Measurements from ENCODE around the gene TENM4.

TENM4 gene

GRCh38 chr11:79074547-79074946 lies 366.3 kb downstream of the TENM4 start:
- Histone ChIP-seq H3K4me1 (ENCODE audit: control insufficient read depth in 5 of 5, insufficient read depth in 5 of 5, low read length in 5 of 5) (no peaks in the 10 kb centered on the region), H3K9me3 (ENCODE audit: control insufficient read depth in 5 of 5, low read length in 5 of 5) (no peaks in the 10 kb centered on the region), H3K27ac (ENCODE audit: low read depth, low read length) (no peak overlapping the region), H3K9ac (ENCODE audit: low read length in 5 of 5) (no peak overlapping the region), H3K4me3 (ENCODE audit: low read depth in 1 of 5, low read length in 5 of 5) (no peak overlapping the region), H3K36me3 (ENCODE audit: control insufficient read depth in 5 of 5, insufficient read depth in 5 of 5, low read length in 5 of 5) (peaks cover 0 to 2% (median 0%) of the 10 kb centered on the region in 5 donors), H3K27me3 (ENCODE audit: control insufficient read depth in 5 of 5, insufficient read depth in 4 of 5, low read length in 5 of 5) (no peaks in the 10 kb centered on the region)

- H3K4me3 ChIP-seq (ENCODE audit: low read depth in 1 of 5, low read length in 5 of 5) = no peak overlapping the region
- H3K27ac ChIP-seq (ENCODE audit: low read depth, low read length) = no peak overlapping the region
- no peaks in the 10 kb centered on the region for H3K9me3 ChIP-seq (ENCODE audit: control insufficient read depth in 5 of 5, low read length in 5 of 5)
- H3K9ac ChIP-seq (ENCODE audit: low read length in 5 of 5) = no peak overlapping the region
- no peaks in the 10 kb centered on the region for H3K4me1 ChIP-seq (ENCODE audit: control insufficient read depth in 5 of 5, insufficient read depth in 5 of 5, low read length in 5 of 5)
- H3K36me3 ChIP-seq (ENCODE audit: control insufficient read depth in 5 of 5, insufficient read depth in 5 of 5, low read length in 5 of 5) = peaks cover 0 to 14% (median 2%) of the 10 kb centered on the region in 5 donors
- no peaks in the 10 kb centered on the region for H3K27me3 ChIP-seq (ENCODE audit: control insufficient read depth in 5 of 5, insufficient read depth in 4 of 5, low read length in 5 of 5)
These were observed 369.6 kb downstream of the TENM4 start for GRCh38 chr11:79071190-79071589.

GRCh38 chr11:79070518-79070917 lies 370.3 kb downstream of the TENM4 start:
- Histone ChIP-seq H3K9me3 (ENCODE audit: control insufficient read depth in 5 of 5, low read length in 5 of 5) (no peaks in the 10 kb centered on the region), H3K4me1 (ENCODE audit: control insufficient read depth in 5 of 5, insufficient read depth in 5 of 5, low read length in 5 of 5) (no peaks in the 10 kb centered on the region), H3K27ac (ENCODE audit: low read depth, low read length) (no peak overlapping the region), H3K9ac (ENCODE audit: low read length in 5 of 5) (no peak overlapping the region), H3K27me3 (ENCODE audit: control insufficient read depth in 5 of 5, insufficient read depth in 4 of 5, low read length in 5 of 5) (no peaks in the 10 kb centered on the region), H3K4me3 (ENCODE audit: low read depth in 1 of 5, low read length in 5 of 5) (no peak overlapping the region), H3K36me3 (ENCODE audit: control insufficient read depth in 5 of 5, insufficient read depth in 5 of 5, low read length in 5 of 5) (peaks cover 0 to 14% (median 2%) of the 10 kb centered on the region in 5 donors)

GRCh38 chr11:79069504-79069903 lies 371.3 kb downstream of the TENM4 start:
- Histone ChIP-seq H3K4me3 (ENCODE audit: low read depth in 1 of 5, low read length in 5 of 5) (no peak overlapping the region), H3K9me3 (ENCODE audit: control insufficient read depth in 5 of 5, low read length in 5 of 5) (no peaks in the 10 kb centered on the region), H3K27ac (ENCODE audit: low read depth, low read length) (no peak overlapping the region), H3K36me3 (ENCODE audit: control insufficient read depth in 5 of 5, insufficient read depth in 5 of 5, low read length in 5 of 5) (peaks cover 0 to 14% (median 2%) of the 10 kb centered on the region in 5 donors), H3K9ac (ENCODE audit: low read length in 5 of 5) (no peak overlapping the region), H3K27me3 (ENCODE audit: control insufficient read depth in 5 of 5, insufficient read depth in 4 of 5, low read length in 5 of 5) (no peaks in the 10 kb centered on the region), H3K4me1 (ENCODE audit: control insufficient read depth in 5 of 5, insufficient read depth in 5 of 5, low read length in 5 of 5) (no peaks in the 10 kb centered on the region)

- no peak overlapping the region for H3K4me3 ChIP-seq (ENCODE audit: low read depth in 1 of 5, low read length in 5 of 5)
- peaks cover 0 to 14% (median 2%) of the 10 kb centered on the region in 5 donors for H3K36me3 ChIP-seq (ENCODE audit: control insufficient read depth in 5 of 5, insufficient read depth in 5 of 5, low read length in 5 of 5)
- no peak overlapping the region for H3K27ac ChIP-seq (ENCODE audit: low read depth, low read length)
- no peaks in the 10 kb centered on the region for H3K27me3 ChIP-seq (ENCODE audit: control insufficient read depth in 5 of 5, insufficient read depth in 4 of 5, low read length in 5 of 5)
- no peaks in the 10 kb centered on the region for H3K4me1 ChIP-seq (ENCODE audit: control insufficient read depth in 5 of 5, insufficient read depth in 5 of 5, low read length in 5 of 5)
- no peaks in the 10 kb centered on the region for H3K9me3 ChIP-seq (ENCODE audit: control insufficient read depth in 5 of 5, low read length in 5 of 5)
- H3K9ac ChIP-seq (ENCODE audit: low read length in 5 of 5) = no peak overlapping the region
These were observed 372.5 kb downstream of the TENM4 start for GRCh38 chr11:79068356-79068755.

GRCh38 chr11:79067352-79067679 lies 373.5 kb downstream of the TENM4 start:
- peaks cover 0 to 2% (median 0%) of the 10 kb centered on the region in 5 donors for H3K27me3 ChIP-seq (ENCODE audit: control insufficient read depth in 5 of 5, insufficient read depth in 4 of 5, low read length in 5 of 5)
- no peak overlapping the region for H3K27ac ChIP-seq (ENCODE audit: low read depth, low read length)
- H3K4me3 ChIP-seq (ENCODE audit: low read depth in 1 of 5, low read length in 5 of 5) = no peak overlapping the region
- no peaks in the 10 kb centered on the region for H3K4me1 ChIP-seq (ENCODE audit: control insufficient read depth in 5 of 5, insufficient read depth in 5 of 5, low read length in 5 of 5)
- no peak overlapping the region for H3K9ac ChIP-seq (ENCODE audit: low read length in 5 of 5)
- H3K36me3 ChIP-seq (ENCODE audit: control insufficient read depth in 5 of 5, insufficient read depth in 5 of 5, low read length in 5 of 5) = peaks cover 0 to 14% (median 2%) of the 10 kb centered on the region in 5 donors
- H3K9me3 ChIP-seq (ENCODE audit: control insufficient read depth in 5 of 5, low read length in 5 of 5) = no peaks in the 10 kb centered on the region

- Histone ChIP-seq H3K36me3 (ENCODE audit: control insufficient read depth in 5 of 5, insufficient read depth in 5 of 5, low read length in 5 of 5) (peaks cover 0 to 14% (median 2%) of the 10 kb centered on the region in 5 donors), H3K9ac (ENCODE audit: low read length in 5 of 5) (no peak overlapping the region), H3K4me1 (ENCODE audit: control insufficient read depth in 5 of 5, insufficient read depth in 5 of 5, low read length in 5 of 5) (no peaks in the 10 kb centered on the region), H3K27ac (ENCODE audit: low read depth, low read length) (no peak overlapping the region), H3K9me3 (ENCODE audit: control insufficient read depth in 5 of 5, low read length in 5 of 5) (no peaks in the 10 kb centered on the region), H3K4me3 (ENCODE audit: low read depth in 1 of 5, low read length in 5 of 5) (no peak overlapping the region), H3K27me3 (ENCODE audit: control insufficient read depth in 5 of 5, insufficient read depth in 4 of 5, low read length in 5 of 5) (peaks cover 0 to 2% (median 0%) of the 10 kb centered on the region in 5 donors)
These were observed 374.1 kb downstream of the TENM4 start for GRCh38 chr11:79066456-79067351.

GRCh38 chr11:79062814-79063762 lies 377.7 kb downstream of the TENM4 start:
- Histone ChIP-seq H3K27ac (ENCODE audit: low read depth, low read length) (no peak overlapping the region), H3K9me3 (ENCODE audit: control insufficient read depth in 5 of 5, low read length in 5 of 5) (no peaks in the 10 kb centered on the region), H3K4me1 (ENCODE audit: control insufficient read depth in 5 of 5, insufficient read depth in 5 of 5, low read length in 5 of 5) (no peaks in the 10 kb centered on the region), H3K36me3 (ENCODE audit: control insufficient read depth in 5 of 5, insufficient read depth in 5 of 5, low read length in 5 of 5) (peaks cover 0 to 8% (median under 1%) of the 10 kb centered on the region in 5 donors), H3K9ac (ENCODE audit: low read length in 5 of 5) (no peak overlapping the region), H3K4me3 (ENCODE audit: low read depth in 1 of 5, low read length in 5 of 5) (no peak overlapping the region), H3K27me3 (ENCODE audit: control insufficient read depth in 5 of 5, insufficient read depth in 4 of 5, low read length in 5 of 5) (peaks cover 0 to 2% (median 0%) of the 10 kb centered on the region in 5 donors)

GRCh38 chr11:79060081-79060953 lies 380.5 kb downstream of the TENM4 start:
- H3K9me3 ChIP-seq (ENCODE audit: control insufficient read depth in 5 of 5, low read length in 5 of 5) = no peaks in the 10 kb centered on the region
- peaks cover 0 to 10% (median 7%) of the 10 kb centered on the region in 5 donors for H3K4me1 ChIP-seq (ENCODE audit: control insufficient read depth in 5 of 5, insufficient read depth in 5 of 5, low read length in 5 of 5)

More at GRCh38 chr11:79060081-79060953, 380.5 kb downstream of the TENM4 start:
- Histone ChIP-seq H3K27me3 (ENCODE audit: control insufficient read depth in 5 of 5, insufficient read depth in 4 of 5, low read length in 5 of 5) (peaks cover 0 to 2% (median 0%) of the 10 kb centered on the region in 5 donors), H3K9ac (ENCODE audit: low read length in 5 of 5) (no peak overlapping the region), H3K27ac (ENCODE audit: low read depth, low read length) (no peak overlapping the region), H3K4me3 (ENCODE audit: low read depth in 1 of 5, low read length in 5 of 5) (no peak overlapping the region), H3K36me3 (ENCODE audit: control insufficient read depth in 5 of 5, insufficient read depth in 5 of 5, low read length in 5 of 5) (peaks cover 0 to 5% (median 0%) of the 10 kb centered on the region in 5 donors)

All from subcutaneous abdominal adipose tissue (tissue), 5 donors.